Sigmoid colon (tissue), 7 donors: ENCODE data around the gene DPPA2. TPM values are rescaled to one million over a fixed set of nuclear protein-coding genes. Genes with fewer than 3 reads are reported as not detected.

Source experiments
- DNase-seq: peaks from one replicate; pipeline ENCODE4 v3.0.0-alpha.2; 2019
- H3K27ac ChIP-seq, 4 donors: fragments of 200-600 bp; sonication (generic); one replicate each; pipeline ENCODE4 v1.5.1; 2016 to 2019; ENCODE audit warnings: mild to moderate bottlenecking in 1 of 4
- H3K27me3 ChIP-seq, 3 donors: fragments of 200-600 bp; sonication (generic); one replicate each; pipeline ENCODE4 v1.5.1; 2019; ENCODE audit warnings: mild to moderate bottlenecking in 1 of 3
- H3K36me3 ChIP-seq, 4 donors: fragments of 200-600 bp; sonication (generic); one replicate each; pipeline ENCODE4 v1.5.1; 2016 to 2019
- H3K4me1 ChIP-seq, 4 donors: fragments of 200-600 bp; sonication (generic); one replicate each; pipeline ENCODE4 v1.5.1; 2017 to 2019
- H3K4me3 ChIP-seq, 4 donors: fragments of 200-600 bp; sonication (generic); one replicate each; pipeline ENCODE4 v1.5.1; 2017 to 2019; ENCODE audit warnings: mild to moderate bottlenecking in 2 of 4, moderate library complexity in 1 of 4
- H3K9me3 ChIP-seq, 4 donors: fragments of 200-600 bp in 3 of 4; sonication (generic) in 3 of 4; one replicate each; pipeline versions ENCODE4 v1.5.1 to v1.6.1; 2013 to 2019
- CTCF ChIP-seq, 4 experiments: fragments of 450-650 bp in 3 of 4; fragments of 200-600 bp in 1 of 4; IDR thresholded peaks; one replicate each; pipeline ENCODE4 v1.5.1; 2016 to 2019; ENCODE audit warnings: antibody characterized with exemption in 4 of 4, mild to moderate bottlenecking in 3 of 4, moderate library complexity in 2 of 4
- EP300 ChIP-seq, 4 donors: sonication (generic); formaldehyde crosslinking; IDR thresholded peaks; one replicate each; pipeline ENCODE4 v1.6.1; 2017; ENCODE audit warnings: antibody characterized with exemption in 4 of 4
- POLR2A ChIP-seq, 2 donors: fragments of 450-650 bp; IDR thresholded peaks; one replicate each; pipeline ENCODE4 v1.6.1; 2016; ENCODE audit warnings: antibody characterized with exemption in 2 of 2, mild to moderate bottlenecking in 2 of 2, moderate library complexity in 2 of 2
- POLR2AphosphoS5 ChIP-seq, 4 donors: sonication (generic); formaldehyde crosslinking; IDR thresholded peaks; one replicate each; pipeline ENCODE4 v1.6.1; 2017; ENCODE audit warnings: antibody characterized with exemption in 4 of 4
- WGBS, 2 donors: extraction: QIAGEN DNeasy Blood & Tissue Kit; methylation state at CpG; one replicate each; pipeline ENCODE4 v1.1.7; 2013; 5-methylcytosine and 5-hydroxymethylcytosine counted together
- intact Hi-C: fragments of 100-400 bp; cut with DNase I; formaldehyde crosslinking; loops from one replicate; pipeline ENCODE4 v1.15.1; 2023
- polyA plus RNA-seq, 3 donors: library from polyadenylated mRNA; stranded (reverse); fragments of 200-250 nt; gene quantifications; one replicate each; pipeline ENCODE4 v1.2.3, GENCODE V29; 2013
- total RNA-seq, 4 donors: library from RNA; depleted of rRNA; stranded (reverse); fragments of >200 nt; gene quantifications; one replicate each; pipeline ENCODE4 v1.1.0, GENCODE V29; 2016
- donor health status: healthy with polysubstance abuse.
- donor health status: Bipolar disorder and iron deficiency.
- donor health status: healthy.

The DPPA2 gene
- total and polyA plus RNA-seq, 7 donors, result not detected

- 77 to 85% methylated on average over 3 of the region's 3 CpGs for WGBS, 2 donors
- DNase-seq, result no peak
Observed at GRCh38 chr3:109346770-109347295, 30.5 kb upstream of the DPPA2 start.

GRCh38 chr3:109346099-109346498 is 29.8 kb upstream of the DPPA2 start:
- Histone ChIP-seq H3K27me3 (no peaks in the 10 kb centered on the region), H3K4me3 (no peak overlapping the region), H3K4me1 (no peaks in the 10 kb centered on the region), H3K9me3 (no peaks in the 10 kb centered on the region), H3K36me3 (no peaks in the 10 kb centered on the region), H3K27ac (no peak overlapping the region)
- no peak for DNase-seq
- TF ChIP-seq POLR2A (IDR thresholded peaks at IDR 0.05), result no peak
- 51 to 70% methylated on average over 4 of the region's 4 CpGs for WGBS, 2 donors
- intact Hi-C loops, result no loop called here

More at GRCh38 chr3:109346770-109347295, 30.5 kb upstream of the DPPA2 start:
- Histone ChIP-seq H3K27ac (no peak overlapping the region), H3K36me3 (no peaks in the 10 kb centered on the region), H3K4me3 (no peak overlapping the region), H3K9me3 (no peaks in the 10 kb centered on the region), H3K27me3 (no peaks in the 10 kb centered on the region), H3K4me1 (no peaks in the 10 kb centered on the region)
- no peak for TF ChIP-seq POLR2A (IDR thresholded peaks at IDR 0.05)
- TF ChIP-seq POLR2AphosphoS5 (IDR thresholded peaks at IDR 0.05), result no peak
- no peak for TF ChIP-seq EP300 (IDR thresholded peaks at IDR 0.05)
- no peak for TF ChIP-seq CTCF (IDR thresholded peaks at IDR 0.05)
- intact Hi-C loops, result no loop called here

- intact Hi-C loops, result no loop called here
- DNase-seq, result no peak
Observed at GRCh38 chr3:109339714-109340648, 23.7 kb upstream of the DPPA2 start.

GRCh38 chr3:109339197-109339596 is 22.9 kb upstream of the DPPA2 start:
- DNase-seq, result no peak
- no peaks in the 10 kb centered on the region for H3K4me1 ChIP-seq
- no peaks in the 10 kb centered on the region for H3K36me3 ChIP-seq
- no peaks in the 10 kb centered on the region for H3K9me3 ChIP-seq
- H3K4me3 ChIP-seq, result no peak overlapping the region
- H3K27me3 ChIP-seq, result no peaks in the 10 kb centered on the region
- intact Hi-C loops, result no loop called here
- no peak for TF ChIP-seq EP300 (IDR thresholded peaks at IDR 0.05)
- TF ChIP-seq POLR2AphosphoS5 (IDR thresholded peaks at IDR 0.05), result no peak
- no peak for TF ChIP-seq CTCF (IDR thresholded peaks at IDR 0.05)
- TF ChIP-seq POLR2A (IDR thresholded peaks at IDR 0.05), result no peak
- no peak overlapping the region for H3K27ac ChIP-seq
- 56 to 72% methylated on average over 3 of the region's 3 CpGs for WGBS, 2 donors

More at GRCh38 chr3:109339714-109340648, 23.7 kb upstream of the DPPA2 start:
- Histone ChIP-seq H3K9me3 (no peaks in the 10 kb centered on the region), H3K36me3 (no peaks in the 10 kb centered on the region), H3K27me3 (no peaks in the 10 kb centered on the region), H3K4me3 (no peak overlapping the region), H3K4me1 (no peaks in the 10 kb centered on the region), H3K27ac (no peak overlapping the region)
- TF ChIP-seq EP300 (IDR thresholded peaks at IDR 0.05) (no peak), CTCF (IDR thresholded peaks at IDR 0.05) (no peak), POLR2A (IDR thresholded peaks at IDR 0.05) (no peak)
- WGBS, 2 donors, result 69 to 77% methylated on average over 5 of the region's 5 CpGs

- H3K4me1 ChIP-seq, result no peaks in the 10 kb centered on the region
- intact Hi-C loops, result no loop called here
- H3K27me3 ChIP-seq, result no peaks in the 10 kb centered on the region
- H3K9me3 ChIP-seq, result no peaks in the 10 kb centered on the region
- 17 to 32% methylated on average over 4 of the region's 4 CpGs for WGBS, 2 donors
- no peak for DNase-seq
- no peak overlapping the region for H3K4me3 ChIP-seq
- TF ChIP-seq EP300 (IDR thresholded peaks at IDR 0.05) (no peak), POLR2AphosphoS5 (IDR thresholded peaks at IDR 0.05) (no peak), CTCF (IDR thresholded peaks at IDR 0.05) (no peak), POLR2A (IDR thresholded peaks at IDR 0.05) (no peak)
- H3K27ac ChIP-seq, result no peak overlapping the region
- no peaks in the 10 kb centered on the region for H3K36me3 ChIP-seq
Observed at GRCh38 chr3:109338322-109338721, 22.0 kb upstream of the DPPA2 start.
